ENCODE measurements around the gene GPC5. TPM values are rescaled to one million over a fixed set of nuclear protein-coding genes. Genes with fewer than 3 reads are reported as not detected.

GPC5 gene
- total and polyA plus RNA-seq, 2 of the 8 experiments (the other 6 are each of a cell fraction or from before 2014, with no cell fraction given) = 0.20 to 0.39 TPM

DNA sequence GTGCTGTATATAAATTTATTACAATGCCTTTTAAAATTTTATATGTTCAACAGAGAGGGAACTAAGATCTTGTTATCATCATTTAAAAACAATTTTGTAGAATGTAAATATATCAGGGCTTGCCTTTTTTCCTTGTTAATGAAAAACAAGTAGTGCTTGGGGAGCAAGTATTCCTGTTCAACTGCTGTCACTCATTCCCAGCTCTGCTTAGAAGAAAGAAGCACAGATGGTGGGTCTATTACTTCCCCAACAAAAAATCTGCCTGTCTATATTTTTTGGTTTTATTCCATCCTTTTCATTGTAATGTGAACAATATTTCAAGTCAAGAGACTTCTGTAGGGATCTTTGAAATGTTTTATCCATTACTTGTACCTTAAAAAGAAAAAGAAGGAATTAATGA lies 503.9 kb downstream of the GPC5 start:
- H2AK5ac ChIP-seq (ENCODE audit: low read depth, low read length) = no peak overlapping the region
- POLR2A ChIA-PET (ENCODE audit: partially characterized antibody) = no interaction called here
- no peak overlapping the region for H4K8ac ChIP-seq (ENCODE audit: extremely low read depth, insufficient read depth, low read length)
- TF ChIP-seq FOSL1 (IDR thresholded peaks at IDR 0.05; ENCODE audit: insufficient read depth, low read depth, low read length) (no peak), KDM5A (IDR thresholded peaks at IDR 0.05; ENCODE audit: low read length) (no peak), NRF1 (IDR thresholded peaks at IDR 0.05; ENCODE audit: low read depth, low read length) (no peak), CEBPB (IDR thresholded peaks at IDR 0.05; ENCODE audit: low read depth, low read length) (no peak)
- TF ChIP-seq, protein P1, sequence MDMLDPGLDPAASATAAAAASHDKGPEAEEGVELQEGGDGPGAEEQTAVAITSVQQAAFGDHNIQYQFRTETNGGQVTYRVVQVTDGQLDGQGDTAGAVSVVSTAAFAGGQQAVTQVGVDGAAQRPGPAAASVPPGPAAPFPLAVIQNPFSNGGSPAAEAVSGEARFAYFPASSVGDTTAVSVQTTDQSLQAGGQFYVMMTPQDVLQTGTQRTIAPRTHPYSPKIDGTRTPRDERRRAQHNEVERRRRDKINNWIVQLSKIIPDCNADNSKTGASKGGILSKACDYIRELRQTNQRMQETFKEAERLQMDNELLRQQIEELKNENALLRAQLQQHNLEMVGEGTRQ (IDR thresholded peaks at IDR 0.05; ENCODE audit: low read length) = no peak
- no peak overlapping the region for H2BK120ac ChIP-seq (replicated peaks; ENCODE audit: low read depth, low read length)
- no peak overlapping the region for H4K5ac ChIP-seq (ENCODE audit: insufficient read length, low read depth, low read length)
- H3K79me1 ChIP-seq (ENCODE audit: low read depth, low read length) = no peaks in the 10 kb centered on the region
- no peak overlapping the region for H2AFZ ChIP-seq (ENCODE audit: low read length)
- H3K9me3 ChIP-seq (ENCODE audit: insufficient read depth in 2 of 2, low read depth in 1 of 2, low read length in 1 of 2) = no peaks in the 10 kb centered on the region
- no peak overlapping the region for H4K91ac ChIP-seq (replicated peaks; ENCODE audit: insufficient read length, low read length)
- no peaks in the 10 kb centered on the region for H3K4me1 ChIP-seq (replicated peaks in 1 of 4; ENCODE audit: control insufficient read depth in 3 of 4, insufficient read depth in 4 of 4, low read length in 3 of 4)
- H3K23me2 ChIP-seq (ENCODE audit: low read depth, low read length) = no peaks in the 10 kb centered on the region
- H2BK5ac ChIP-seq (ENCODE audit: low read depth, low read length) = no peak overlapping the region
- H4K20me1 ChIP-seq (replicated peaks in 1 of 2; ENCODE audit: control insufficient read depth in 1 of 2, insufficient read depth in 2 of 2, low read length in 2 of 2) = no peaks in the 10 kb centered on the region
- H2BK20ac ChIP-seq (ENCODE audit: low read length) = no peak overlapping the region
- H3K27me3 ChIP-seq (replicated peaks in 1 of 4; ENCODE audit: control insufficient read depth in 3 of 4, extremely low read depth in 1 of 4, insufficient read depth in 3 of 4, low read length in 3 of 4) = no peaks in the 10 kb centered on the region
- FAIRE-seq (no peak), DNase-seq (ENCODE audit: low read depth in 1 of 2, low spot score in 2 of 2) (no peak)
- no peak overlapping the region for H3K18ac ChIP-seq (ENCODE audit: extremely low read depth, low read length)
- no peak overlapping the region for H3K4ac ChIP-seq (replicated peaks; ENCODE audit: insufficient read length, low read depth, low read length)
- H3K4me3 ChIP-seq (ENCODE audit: extremely low read depth in 1 of 4, insufficient read depth in 2 of 4, low read depth in 3 of 4, low read length in 4 of 4) = no peak overlapping the region
- CTCF ChIA-PET (ENCODE audit: partially characterized antibody) = interaction anchor here (0.7 kb wide), 1 partner anchor 705 kb away, joined by 3 read pairs; no protein-coding TSS in a partner anchor
- no peak overlapping the region for H3K23ac ChIP-seq (ENCODE audit: insufficient read length)
- H2BK12ac ChIP-seq (ENCODE audit: low read depth, low read length) = no peak overlapping the region
- H3K4me2 ChIP-seq (ENCODE audit: insufficient read depth in 1 of 2, low read depth in 2 of 2, low read length in 2 of 2) = no peak overlapping the region
- no peak overlapping the region for H2BK15ac ChIP-seq (ENCODE audit: low read length)
- no peak overlapping the region for H3K56ac ChIP-seq (replicated peaks; ENCODE audit: insufficient read length, low read depth, low read length)
- H3K27ac ChIP-seq (ENCODE audit: low read depth, low read length) = no peak overlapping the region
- H3K79me2 ChIP-seq (ENCODE audit: control insufficient read depth in 1 of 2, insufficient read depth in 2 of 2, low read length in 2 of 2) = no peaks in the 10 kb centered on the region
- no peak overlapping the region for H3K14ac ChIP-seq (ENCODE audit: insufficient read length)
- H3K36me3 ChIP-seq (ENCODE audit: control insufficient read depth in 2 of 4, insufficient read depth in 4 of 4, low read length in 3 of 4) = no peaks in the 10 kb centered on the region
- H3K9ac ChIP-seq (replicated peaks in 1 of 4; ENCODE audit: extremely low read depth in 1 of 4, low read depth in 3 of 4, low read length in 3 of 4) = no peak overlapping the region

All from H1 (cell line).